ENCODE data around the gene RAB30.
"Not testable (repeated sequence)": the region's sequence is repeated elsewhere in the genome, so short reads cannot be mapped to it uniquely, and the experiment has no call there.

Gene RAB30

GRCh38 chr11:82980292-82980691, 91.4 kb downstream of the RAB30 start:
- no peak for DNase-seq

GRCh38 chr11:82979824-82980223, 91.9 kb downstream of the RAB30 start:
- no peak for DNase-seq

- no peak for DNase-seq
These were observed 93.1 kb downstream of the RAB30 start for GRCh38 chr11:82978422-82979099.

GRCh38 chr11:82976786-82977185, 94.9 kb downstream of the RAB30 start:
- DNase-seq = no peak

- DNase-seq = no peak
These were observed 95.8 kb downstream of the RAB30 start for GRCh38 chr11:82975882-82976281.

- DNase-seq = no peak
These were observed 96.8 kb downstream of the RAB30 start for GRCh38 chr11:82974851-82975250.

GRCh38 chr11:82974135-82974534, 97.6 kb downstream of the RAB30 start:
- no peak for DNase-seq

GRCh38 chr11:82972103-82972502, 99.6 kb downstream of the RAB30 start:
- DNase-seq = no peak

- peak in 1 of 4 experiments; percentile 1 for DNase-seq
These were observed 100.2 kb downstream of the RAB30 start for GRCh38 chr11:82971519-82971946.

- not testable (repeated sequence) for DNase-seq
These were observed 101.1 kb downstream of the RAB30 start for GRCh38 chr11:82970507-82971083.

- no peak for DNase-seq
These were observed 101.9 kb downstream of the RAB30 start for GRCh38 chr11:82969811-82970210.

GRCh38 chr11:82967381-82967780, 104.3 kb downstream of the RAB30 start:
- no peak for DNase-seq

GRCh38 chr11:82962021-82962420, 109.7 kb downstream of the RAB30 start:
- not testable (repeated sequence) for DNase-seq

- no peak for DNase-seq
These were observed 110.9 kb downstream of the RAB30 start for GRCh38 chr11:82960779-82961143.

- DNase-seq = no peak
These were observed 111.5 kb downstream of the RAB30 start for GRCh38 chr11:82959987-82960778.

GRCh38 chr11:82955736-82956453, 115.8 kb downstream of the RAB30 start:
- not testable (repeated sequence) for DNase-seq

- not testable (repeated sequence) for DNase-seq
These were observed 121.2 kb downstream of the RAB30 start for GRCh38 chr11:82950502-82950901.

- no peak for DNase-seq
These were observed 122.3 kb downstream of the RAB30 start for GRCh38 chr11:82949352-82949751.

GRCh38 chr11:82945682-82946081, 126.0 kb downstream of the RAB30 start:
- DNase-seq = no peak

- DNase-seq = not testable (repeated sequence)
These were observed 126.7 kb downstream of the RAB30 start for GRCh38 chr11:82945041-82945440.

- no peak for DNase-seq
These were observed 127.5 kb downstream of the RAB30 start for GRCh38 chr11:82944198-82944597.

GRCh38 chr11:82943430-82943829, 128.3 kb downstream of the RAB30 start:
- DNase-seq = not testable (repeated sequence)

- DNase-seq = no peak
These were observed 129.3 kb downstream of the RAB30 start for GRCh38 chr11:82942376-82942775.

All from suppressor macrophage (primary cell).